ENCODE measurements around the gene SMAD6.
"Not testable (repeated sequence)": the region's sequence is repeated elsewhere in the genome, so short reads cannot be mapped to it uniquely, and the experiment has no call there.

SMAD6 gene

DNA sequence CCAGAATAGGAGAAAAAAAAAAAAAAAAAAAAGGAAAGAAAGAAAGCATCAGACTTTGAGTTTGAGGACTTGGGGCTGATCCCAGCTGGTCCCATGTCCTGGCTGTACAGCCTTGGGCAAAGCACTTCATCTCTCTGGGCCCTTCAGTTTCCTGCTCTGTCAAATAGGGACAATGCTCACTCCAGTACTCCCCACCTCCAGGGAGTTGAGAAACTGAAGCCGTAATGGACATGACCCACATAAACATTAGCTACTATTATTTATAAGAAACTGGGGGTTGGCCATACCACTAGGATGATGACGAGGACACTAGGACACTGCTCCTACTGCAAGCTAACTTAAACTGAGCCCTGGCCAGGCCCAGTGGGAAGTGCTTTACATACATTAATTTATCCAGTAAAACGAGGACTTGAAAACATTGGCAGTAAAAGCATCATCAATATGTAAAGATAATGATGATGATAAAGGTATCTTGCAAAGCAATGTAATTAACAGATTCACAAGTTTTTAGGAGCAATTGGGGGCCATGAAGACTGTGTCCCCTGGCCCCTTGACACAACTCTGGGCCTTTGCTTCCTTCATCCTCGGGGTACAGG is 22.9 kb upstream of the SMAD6 start:
- Histone ChIP-seq H3K9ac (ENCODE audit: low read length) (peak overlapping the region; percentile 3), H3K27me3 (replicated peaks; ENCODE audit: control insufficient read depth, insufficient read depth, low read length) (no peaks in the 10 kb centered on the region), H3K36me3 (ENCODE audit: control insufficient read depth, insufficient read depth, low read length, severe bottlenecking) (no peaks in the 10 kb centered on the region), H3K4me3 (ENCODE audit: low read length) (no peak overlapping the region), H3K4me1 (ENCODE audit: control insufficient read depth, insufficient read depth, low read length) (peaks cover 56% of the 10 kb centered on the region), H3K9me3 (ENCODE audit: control insufficient read depth, low read length) (peaks cover 5% of the 10 kb centered on the region)
- no peak for DNase-seq (ENCODE audit: low read depth)

DNA sequence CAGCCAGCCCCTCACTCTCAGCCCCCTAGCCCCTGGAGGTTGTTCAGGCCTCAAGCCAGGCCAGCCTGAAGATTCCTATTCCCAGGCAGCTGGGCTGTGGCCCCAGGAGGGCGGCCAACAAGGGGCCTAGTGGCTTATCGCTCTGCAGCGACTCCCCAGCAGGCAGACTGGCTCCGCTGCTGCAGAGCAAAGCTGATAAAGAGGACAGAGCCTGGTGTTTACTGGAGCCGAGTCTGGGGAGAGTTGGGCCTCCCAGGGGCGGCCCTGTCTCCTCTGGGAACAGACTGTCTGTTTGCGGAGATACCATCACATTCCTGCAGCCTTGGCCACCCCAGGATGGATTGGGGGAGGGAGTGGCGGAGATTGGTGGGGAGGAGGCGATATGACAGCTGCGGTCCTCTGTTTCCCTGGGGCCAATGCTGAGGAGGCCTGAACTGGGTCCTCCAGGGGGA is 22.4 kb upstream of the SMAD6 start:
- Histone ChIP-seq H3K36me3 (ENCODE audit: control insufficient read depth, insufficient read depth, low read length, severe bottlenecking) (no peaks in the 10 kb centered on the region), H3K27me3 (replicated peaks; ENCODE audit: control insufficient read depth, insufficient read depth, low read length) (no peaks in the 10 kb centered on the region), H3K9ac (ENCODE audit: low read length) (peak overlapping the region; percentile 3), H3K4me1 (ENCODE audit: control insufficient read depth, insufficient read depth, low read length) (peaks cover 56% of the 10 kb centered on the region), H3K9me3 (ENCODE audit: control insufficient read depth, low read length) (peaks cover 7% of the 10 kb centered on the region), H3K4me3 (ENCODE audit: low read length) (no peak overlapping the region)
- no peak for DNase-seq (ENCODE audit: low read depth)

DNA sequence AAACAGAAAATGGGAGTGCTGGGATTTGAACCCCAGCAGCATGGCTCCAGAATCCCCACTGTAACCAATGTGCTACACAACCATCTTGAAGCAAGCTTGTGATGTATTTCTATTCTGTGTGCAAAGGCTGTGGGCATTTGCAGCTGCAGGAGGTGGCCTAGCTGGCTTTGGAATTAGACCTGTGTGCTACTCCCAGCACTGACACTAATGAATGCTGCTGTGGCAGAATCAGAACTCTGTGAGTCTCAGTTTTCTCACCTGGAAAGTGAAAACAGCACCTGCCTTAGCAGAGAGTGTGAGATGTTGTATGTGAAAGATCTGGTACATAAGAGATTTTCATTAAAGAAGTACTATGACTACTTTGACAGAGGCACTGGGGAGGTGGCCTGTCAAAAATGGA is 21.5 kb upstream of the SMAD6 start:
- H3K9me3 ChIP-seq (ENCODE audit: control insufficient read depth, low read length): peaks cover 7% of the 10 kb centered on the region
- no peak overlapping the region for H3K9ac ChIP-seq (ENCODE audit: low read length)

DNA sequence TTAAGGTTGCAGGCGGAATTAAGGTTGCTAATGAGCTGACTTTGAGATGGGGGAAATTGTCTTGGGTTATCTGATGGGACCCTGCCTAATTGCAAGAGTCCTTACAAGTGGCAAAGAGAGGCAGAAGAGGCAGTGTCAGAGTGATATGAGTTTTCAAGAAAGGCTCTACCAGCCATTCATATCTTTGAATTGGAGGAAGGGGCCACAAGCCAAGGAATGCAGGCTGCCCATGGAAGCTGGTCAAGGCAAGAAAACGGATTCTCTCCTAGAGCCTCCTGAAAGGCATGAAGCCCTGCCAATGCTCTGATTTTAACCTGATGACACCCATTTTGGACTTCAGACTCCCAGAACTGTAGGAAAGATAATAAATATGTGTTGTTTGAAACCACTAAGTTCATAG is 20.6 kb upstream of the SMAD6 start:
- peaks cover 7% of the 10 kb centered on the region for H3K9me3 ChIP-seq (ENCODE audit: control insufficient read depth, low read length)
- peak overlapping the region; percentile 32 for H3K9ac ChIP-seq (ENCODE audit: low read length)
- DNase-seq (ENCODE audit: low read depth): no peak
- no peak overlapping the region for H3K4me3 ChIP-seq (ENCODE audit: low read length)
- no peaks in the 10 kb centered on the region for H3K36me3 ChIP-seq (ENCODE audit: control insufficient read depth, insufficient read depth, low read length, severe bottlenecking)
- H3K4me1 ChIP-seq (ENCODE audit: control insufficient read depth, insufficient read depth, low read length): peaks cover 40% of the 10 kb centered on the region
- no peaks in the 10 kb centered on the region for H3K27me3 ChIP-seq (replicated peaks; ENCODE audit: control insufficient read depth, insufficient read depth, low read length)

More for the DNA sequence above, 21.5 kb upstream of the SMAD6 start:
- no peak overlapping the region for H3K4me3 ChIP-seq (ENCODE audit: low read length)
- no peaks in the 10 kb centered on the region for H3K36me3 ChIP-seq (ENCODE audit: control insufficient read depth, insufficient read depth, low read length, severe bottlenecking)
- no peak for DNase-seq (ENCODE audit: low read depth)
- no peaks in the 10 kb centered on the region for H3K27me3 ChIP-seq (replicated peaks; ENCODE audit: control insufficient read depth, insufficient read depth, low read length)
- H3K4me1 ChIP-seq (ENCODE audit: control insufficient read depth, insufficient read depth, low read length): peaks cover 49% of the 10 kb centered on the region

DNA sequence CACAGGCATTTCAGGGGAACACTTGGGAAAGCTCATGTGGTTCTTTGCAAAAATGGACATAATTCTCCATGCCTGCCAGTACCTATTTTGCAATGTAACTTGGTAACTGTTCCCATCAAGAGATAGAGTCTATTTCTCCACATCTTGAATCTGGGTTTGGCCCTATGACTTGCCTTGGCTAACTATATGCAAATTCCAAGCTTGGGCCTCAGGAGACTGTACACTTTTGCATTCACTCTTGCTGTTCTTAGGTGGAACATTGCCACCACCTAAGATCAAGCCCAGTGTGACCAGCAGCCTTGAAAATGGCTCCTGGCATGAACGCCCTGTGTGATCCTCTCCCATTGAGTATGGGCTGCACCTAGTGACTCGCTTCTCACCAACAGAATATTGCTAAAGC is 19.8 kb upstream of the SMAD6 start:
- H3K4me3 ChIP-seq (ENCODE audit: low read length): peak overlapping the region; percentile 6
- peak; percentile 19 for DNase-seq (ENCODE audit: low read depth)
- no peaks in the 10 kb centered on the region for H3K27me3 ChIP-seq (replicated peaks; ENCODE audit: control insufficient read depth, insufficient read depth, low read length)
- peaks cover 7% of the 10 kb centered on the region for H3K9me3 ChIP-seq (ENCODE audit: control insufficient read depth, low read length)
- H3K36me3 ChIP-seq (ENCODE audit: control insufficient read depth, insufficient read depth, low read length, severe bottlenecking): no peaks in the 10 kb centered on the region
- peaks cover 37% of the 10 kb centered on the region for H3K4me1 ChIP-seq (ENCODE audit: control insufficient read depth, insufficient read depth, low read length)
- peak overlapping the region; percentile 25 for H3K9ac ChIP-seq (ENCODE audit: low read length)

DNA sequence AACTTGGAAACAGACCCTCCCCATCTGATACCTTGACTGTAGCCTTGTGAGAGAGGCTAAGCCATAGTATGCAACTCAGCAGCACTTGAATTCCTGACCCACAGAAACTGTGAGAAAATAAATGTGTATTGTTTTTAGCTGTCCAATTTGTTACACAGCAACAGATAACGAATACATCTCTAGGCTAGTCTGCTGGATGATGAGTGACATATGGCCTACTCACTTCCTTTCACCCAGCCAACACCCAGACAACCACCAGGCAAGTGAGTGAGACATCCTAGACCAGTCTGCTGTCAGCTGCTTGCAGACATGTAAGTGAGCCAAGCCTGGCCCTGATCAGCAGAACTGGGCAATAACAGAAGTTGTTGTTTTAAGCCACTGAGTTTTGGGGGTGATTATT is 19.2 kb upstream of the SMAD6 start:
- Histone ChIP-seq H3K9ac (ENCODE audit: low read length) (peak overlapping the region; percentile 25), H3K9me3 (ENCODE audit: control insufficient read depth, low read length) (peaks cover 7% of the 10 kb centered on the region), H3K4me1 (ENCODE audit: control insufficient read depth, insufficient read depth, low read length) (peaks cover 37% of the 10 kb centered on the region), H3K27me3 (replicated peaks; ENCODE audit: control insufficient read depth, insufficient read depth, low read length) (no peaks in the 10 kb centered on the region), H3K4me3 (ENCODE audit: low read length) (peak overlapping the region; percentile 6), H3K36me3 (ENCODE audit: control insufficient read depth, insufficient read depth, low read length, severe bottlenecking) (no peaks in the 10 kb centered on the region)
- no peak for DNase-seq (ENCODE audit: low read depth)

DNA sequence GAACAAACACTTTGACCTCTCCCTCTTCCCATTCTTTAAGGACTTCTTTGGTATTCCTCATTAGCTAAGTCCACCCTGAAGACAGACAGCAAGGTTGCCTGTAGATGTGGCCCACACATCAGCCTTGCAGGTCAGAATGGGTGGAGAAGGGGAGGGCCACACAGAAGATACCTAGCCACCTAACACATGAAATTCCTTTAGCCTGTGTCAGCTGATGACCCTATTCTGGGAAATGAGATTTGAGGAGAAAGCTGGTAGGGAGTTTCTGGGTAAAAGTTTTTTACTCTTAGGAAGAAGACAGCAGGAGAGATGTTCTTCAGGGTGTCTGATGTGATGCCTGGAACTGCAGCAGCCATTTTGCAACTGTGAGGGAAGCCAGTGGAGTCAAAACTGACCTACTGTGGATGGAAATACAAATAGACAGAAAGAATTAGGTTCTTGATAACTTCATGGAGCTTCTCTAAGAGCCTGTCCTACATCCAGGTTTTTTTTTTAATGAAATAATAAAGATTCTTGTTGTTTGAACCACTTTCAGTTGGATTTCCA is 17.8 kb upstream of the SMAD6 start:
- Histone ChIP-seq H3K36me3 (ENCODE audit: control insufficient read depth, insufficient read depth, low read length, severe bottlenecking) (no peaks in the 10 kb centered on the region), H3K27me3 (replicated peaks; ENCODE audit: control insufficient read depth, insufficient read depth, low read length) (no peaks in the 10 kb centered on the region), H3K9ac (ENCODE audit: low read length) (no peak overlapping the region), H3K9me3 (ENCODE audit: control insufficient read depth, low read length) (peaks cover 7% of the 10 kb centered on the region), H3K4me1 (ENCODE audit: control insufficient read depth, insufficient read depth, low read length) (peaks cover 28% of the 10 kb centered on the region), H3K4me3 (ENCODE audit: low read length) (no peak overlapping the region)
- no peak for DNase-seq (ENCODE audit: low read depth)

DNA sequence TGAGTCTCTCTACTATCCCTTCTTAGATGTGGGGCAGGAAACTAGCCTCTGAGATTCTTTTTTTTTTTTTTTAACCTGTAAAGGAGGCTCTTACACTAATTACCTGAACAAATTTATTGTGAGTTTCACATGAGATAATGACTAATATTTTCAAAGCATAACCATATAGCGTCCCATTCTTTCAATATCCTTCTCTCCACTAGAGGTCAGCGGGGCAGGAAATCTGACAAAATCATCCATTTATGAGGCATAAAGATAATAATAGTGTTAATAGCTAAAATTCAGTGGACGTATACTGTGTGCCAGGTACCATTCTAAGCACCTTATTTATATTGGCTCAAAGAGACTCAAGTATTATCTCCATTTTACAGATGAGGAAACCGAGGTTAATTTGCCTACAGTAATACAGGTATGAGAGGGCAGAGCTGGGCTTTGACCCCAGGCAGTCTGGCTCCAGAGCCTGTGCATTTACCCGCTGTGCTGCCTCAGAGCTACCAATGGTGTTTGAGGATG is 16.3 kb upstream of the SMAD6 start:
- Histone ChIP-seq H3K4me3 (ENCODE audit: low read length) (no peak overlapping the region), H3K27me3 (replicated peaks; ENCODE audit: control insufficient read depth, insufficient read depth, low read length) (no peaks in the 10 kb centered on the region), H3K4me1 (ENCODE audit: control insufficient read depth, insufficient read depth, low read length) (peaks cover 21% of the 10 kb centered on the region), H3K9ac (ENCODE audit: low read length) (no peak overlapping the region), H3K36me3 (ENCODE audit: control insufficient read depth, insufficient read depth, low read length, severe bottlenecking) (no peaks in the 10 kb centered on the region), H3K9me3 (ENCODE audit: control insufficient read depth, low read length) (peaks cover 7% of the 10 kb centered on the region)
- DNase-seq (ENCODE audit: low read depth): peak; percentile 14

DNA sequence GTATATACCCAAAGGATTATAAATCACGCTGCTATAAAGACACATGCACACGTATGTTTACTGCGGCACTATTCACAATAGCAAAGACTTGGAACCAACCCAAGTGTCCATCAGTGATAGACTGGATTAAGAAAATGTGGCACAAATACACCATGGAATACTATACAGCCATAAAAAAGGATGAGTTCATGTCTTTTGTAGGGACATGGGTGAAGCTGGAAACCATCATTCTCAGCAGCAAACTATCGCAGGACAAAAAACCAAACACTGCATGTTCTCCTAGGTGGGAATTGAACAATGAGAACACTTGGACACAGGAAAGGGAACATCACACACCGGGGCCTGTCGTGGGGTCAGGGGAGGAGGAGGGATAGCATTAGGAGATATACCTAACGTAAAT is 11.1 kb upstream of the SMAD6 start:
- not testable (repeated sequence) for H3K36me3 ChIP-seq (ENCODE audit: control insufficient read depth, insufficient read depth, low read length, severe bottlenecking); DNase-seq (ENCODE audit: low read depth); H3K9me3 ChIP-seq (ENCODE audit: control insufficient read depth, low read length); H3K4me1 ChIP-seq (ENCODE audit: control insufficient read depth, insufficient read depth, low read length); H3K9ac ChIP-seq (ENCODE audit: low read length); H3K4me3 ChIP-seq (ENCODE audit: low read length); H3K27me3 ChIP-seq (replicated peaks; ENCODE audit: control insufficient read depth, insufficient read depth, low read length)

DNA sequence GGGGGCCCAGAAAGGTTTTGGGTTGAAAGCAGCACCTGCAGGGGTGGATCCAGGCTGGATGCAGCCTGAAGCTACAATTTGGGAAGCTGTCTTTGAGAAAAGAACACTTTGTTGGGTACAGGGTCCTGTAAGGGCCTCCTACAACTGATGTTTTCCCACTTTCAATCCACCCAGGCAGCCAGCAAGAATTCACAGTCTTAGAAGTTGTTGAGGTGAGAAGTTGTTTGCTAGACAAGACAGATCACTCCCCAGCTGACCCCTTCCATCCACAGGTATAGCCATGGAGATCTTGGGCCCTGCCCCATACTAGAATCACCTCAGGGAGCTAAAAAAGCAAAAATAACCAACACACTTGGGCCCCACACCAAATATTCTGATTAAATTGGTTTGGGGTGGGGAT is 10.3 kb upstream of the SMAD6 start:
- H3K4me3 ChIP-seq (ENCODE audit: low read length): no peak overlapping the region
- no peak overlapping the region for H3K9ac ChIP-seq (ENCODE audit: low read length)
- no peak for DNase-seq (ENCODE audit: low read depth)
- no peaks in the 10 kb centered on the region for H3K27me3 ChIP-seq (replicated peaks; ENCODE audit: control insufficient read depth, insufficient read depth, low read length)
- H3K4me1 ChIP-seq (ENCODE audit: control insufficient read depth, insufficient read depth, low read length): peaks cover 5% of the 10 kb centered on the region
- H3K36me3 ChIP-seq (ENCODE audit: control insufficient read depth, insufficient read depth, low read length, severe bottlenecking): no peaks in the 10 kb centered on the region
- no peaks in the 10 kb centered on the region for H3K9me3 ChIP-seq (ENCODE audit: control insufficient read depth, low read length)

DNA sequence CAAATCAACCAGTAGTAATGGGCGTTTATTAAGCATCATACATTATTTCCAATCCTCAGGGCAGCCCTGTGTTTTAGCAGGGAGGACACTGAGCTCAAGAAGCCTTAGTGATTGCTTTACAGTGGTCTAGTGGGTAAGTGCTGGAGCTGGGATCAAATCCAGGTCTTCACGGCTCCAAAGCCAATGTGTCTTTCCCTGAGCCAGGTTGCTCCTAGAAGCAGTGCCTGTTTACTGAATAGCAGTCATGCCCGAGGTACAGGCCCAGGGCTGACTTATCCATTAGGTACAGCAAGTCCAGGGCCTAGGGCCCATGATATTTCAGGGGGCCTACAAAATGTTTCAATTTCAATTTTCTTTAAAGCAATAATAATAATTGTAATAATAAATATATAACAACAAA is 9.6 kb upstream of the SMAD6 start:
- Histone ChIP-seq H3K4me3 (ENCODE audit: low read length) (no peak overlapping the region), H3K4me1 (ENCODE audit: control insufficient read depth, insufficient read depth, low read length) (peaks cover 5% of the 10 kb centered on the region), H3K9me3 (ENCODE audit: control insufficient read depth, low read length) (no peaks in the 10 kb centered on the region), H3K27me3 (replicated peaks; ENCODE audit: control insufficient read depth, insufficient read depth, low read length) (no peaks in the 10 kb centered on the region), H3K9ac (ENCODE audit: low read length) (no peak overlapping the region), H3K36me3 (ENCODE audit: control insufficient read depth, insufficient read depth, low read length, severe bottlenecking) (no peaks in the 10 kb centered on the region)
- DNase-seq (ENCODE audit: low read depth): no peak

Measured in adipocyte (in vitro differentiated cells).